ENCODE measurements around the gene PLIN5.

Gene PLIN5

DNA sequence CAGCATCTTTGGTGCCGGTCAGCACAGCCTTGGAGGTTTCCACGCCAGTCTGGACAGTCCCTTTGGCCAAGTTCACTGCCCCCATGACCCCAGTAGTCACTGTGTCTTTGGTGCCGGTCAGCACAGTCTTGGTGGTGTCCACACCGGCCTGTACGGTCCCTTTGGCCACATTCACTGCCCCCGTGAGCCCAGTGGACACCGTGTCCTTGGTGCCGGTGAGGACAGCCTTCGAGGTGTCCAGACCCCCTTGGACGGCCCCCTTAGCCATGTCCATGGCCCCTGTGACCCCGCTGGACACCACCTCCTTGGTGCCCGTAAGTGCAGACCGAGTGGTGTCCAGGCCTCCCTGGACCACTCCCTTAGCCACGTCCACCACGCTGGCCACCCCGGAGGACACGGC is 21.8 kb downstream of the PLIN5 start:
- DNase-seq (ENCODE audit: low read depth): no peak
- no peak for TF ChIP-seq CTCF (IDR thresholded peaks at IDR 0.05; ENCODE audit: insufficient read depth, low read depth, low read length, missing control alignments)
- no peak overlapping the region for H3K4me3 ChIP-seq (ENCODE audit: low read depth, low read length)

DNA sequence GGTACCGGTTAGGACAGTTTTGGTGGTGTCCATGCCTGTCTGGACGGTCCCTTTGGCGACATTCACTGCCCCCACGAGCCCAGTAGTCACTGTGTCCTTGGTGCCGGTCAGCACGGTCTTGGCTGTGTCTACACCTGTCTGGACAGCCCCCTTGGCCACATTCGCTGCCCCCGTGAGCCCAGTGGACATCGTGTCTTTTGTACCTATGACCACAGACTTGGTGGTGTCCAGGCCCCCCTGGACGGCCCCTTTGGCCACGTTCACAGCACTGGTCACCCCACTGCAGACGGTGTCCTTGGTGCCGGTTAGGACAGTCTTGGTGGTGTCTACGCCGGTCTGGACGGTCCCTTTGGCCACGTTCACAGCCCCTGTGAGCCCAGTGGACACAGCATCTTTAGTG is 23.0 kb downstream of the PLIN5 start:
- TF ChIP-seq CTCF (IDR thresholded peaks at IDR 0.05; ENCODE audit: insufficient read depth, low read depth, low read length, missing control alignments): no peak
- H3K4me3 ChIP-seq (ENCODE audit: low read depth, low read length): no peak overlapping the region
- DNase-seq (ENCODE audit: low read depth): no peak

DNA sequence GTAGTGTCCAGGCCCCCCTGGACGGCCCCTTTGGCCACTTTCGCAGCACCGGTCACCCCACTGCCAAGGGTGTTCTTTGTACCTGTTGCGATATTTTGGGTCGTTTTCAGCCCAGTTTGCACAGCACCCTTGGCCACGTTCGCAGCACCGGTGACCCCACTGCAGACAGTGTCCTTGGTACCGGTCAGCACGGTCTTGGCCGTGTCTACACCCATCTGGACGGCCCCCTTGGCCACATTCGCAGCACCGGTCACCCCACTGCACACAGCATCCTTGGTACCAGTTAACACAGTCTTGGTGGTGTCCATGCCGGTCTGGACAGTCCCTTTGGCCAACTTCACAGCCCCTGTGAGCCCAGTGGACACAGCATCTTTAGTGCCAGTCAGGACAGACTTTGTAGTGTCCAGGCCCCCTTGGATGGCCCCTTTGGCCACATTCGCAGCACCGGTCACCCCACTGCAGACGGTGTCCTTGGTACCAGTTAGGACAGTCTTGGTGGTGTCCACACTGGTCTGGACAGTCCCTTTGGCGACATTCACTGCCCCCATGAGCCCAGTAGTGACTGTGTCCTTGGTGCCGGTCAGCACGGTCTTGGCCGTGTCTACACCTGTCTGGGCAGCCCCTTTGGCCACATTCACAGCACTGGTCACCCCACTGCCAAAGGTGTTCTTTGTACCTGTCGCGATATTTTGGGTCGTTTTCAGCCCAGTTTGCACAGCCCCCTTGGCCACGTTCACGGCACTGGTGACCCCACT is 23.5 kb downstream of the PLIN5 start:
- no peak for DNase-seq (ENCODE audit: low read depth)
- no peak for TF ChIP-seq CTCF (IDR thresholded peaks at IDR 0.05; ENCODE audit: insufficient read depth, low read depth, low read length, missing control alignments)
- no peak overlapping the region for H3K4me3 ChIP-seq (ENCODE audit: low read depth, low read length)

GRCh38 chr19:4510435-4511255 is 24.4 kb downstream of the PLIN5 start:
- no peak for TF ChIP-seq CTCF (IDR thresholded peaks at IDR 0.05; ENCODE audit: insufficient read depth, low read depth, low read length, missing control alignments)
- no peak for DNase-seq (ENCODE audit: low read depth)
- no peak overlapping the region for H3K4me3 ChIP-seq (ENCODE audit: low read depth, low read length)

- no peak for TF ChIP-seq CTCF (IDR thresholded peaks at IDR 0.05; ENCODE audit: insufficient read depth, low read depth, low read length, missing control alignments)
- no peak overlapping the region for H3K4me3 ChIP-seq (ENCODE audit: low read depth, low read length)
- DNase-seq (ENCODE audit: low read depth): no peak
Measured at GRCh38 chr19:4508698-4509097, 26.3 kb downstream of the PLIN5 start.

DNA sequence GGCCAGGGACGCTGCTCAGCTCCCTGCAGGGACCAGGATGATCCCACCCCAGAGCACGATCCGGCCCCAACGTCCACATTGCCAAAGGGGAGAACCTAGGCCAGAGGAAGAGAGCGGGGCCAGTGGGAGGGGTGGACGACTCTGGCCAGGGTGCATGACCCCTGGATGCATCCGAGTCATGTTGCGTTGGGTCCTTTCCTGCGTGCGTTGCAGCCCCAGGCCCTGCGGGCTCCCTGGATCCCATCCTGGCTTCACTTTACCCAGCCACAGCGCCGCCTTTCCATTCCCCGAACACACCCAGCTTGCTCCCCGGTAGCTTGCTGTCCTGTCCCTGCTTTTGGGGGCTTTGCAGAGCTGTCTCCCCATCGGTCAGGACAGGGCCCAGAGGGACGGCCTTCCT is 27.2 kb downstream of the PLIN5 start:
- no peak for TF ChIP-seq CTCF (IDR thresholded peaks at IDR 0.05; ENCODE audit: insufficient read depth, low read depth, low read length, missing control alignments)
- no peak for DNase-seq (ENCODE audit: low read depth)
- H3K4me3 ChIP-seq (ENCODE audit: low read depth, low read length): no peak overlapping the region
